GM06990 (cell line): Measurements from ENCODE around the gene TMTC4.
"Not testable (repeated sequence)": the region's sequence is repeated elsewhere in the genome, so short reads cannot be mapped to it uniquely, and the experiment has no call there.

Experiments
- DNase-seq: peaks from one replicate; pipeline ENCODE4 v3.0.0-alpha.2; 2011; ENCODE audit not compliant: insufficient read length; ENCODE audit errors: extremely low read depth
- H3K27me3 ChIP-seq: replicated peaks from 2 replicates; pipeline ENCODE4 v1.6.0; 2011; ENCODE audit warnings: low read length; ENCODE audit not compliant: control insufficient read depth, insufficient read depth
- H3K36me3 ChIP-seq: 2 replicates; pipeline ENCODE4 v1.5.1; 2011; ENCODE audit warnings: low read length; ENCODE audit not compliant: control insufficient read depth, insufficient read depth
- H3K4me3 ChIP-seq: replicated peaks from 2 replicates; pipeline ENCODE4 v1.5.1; 2011; ENCODE audit warnings: low read depth, mild to moderate bottlenecking, control low read depth, low read length
- CTCF ChIP-seq: IDR thresholded peaks from 2 replicates; pipeline ENCODE4 v1.5.1; 2011; ENCODE audit warnings: low read length, control low read depth, mild to moderate bottlenecking, inconsistent platforms; ENCODE audit not compliant: insufficient read depth, poor library complexity, severe bottlenecking

The TMTC4 gene

GRCh38 chr13:100580045-100580444 is 94.5 kb downstream of the TMTC4 start:
- Histone ChIP-seq H3K27me3 (no peaks in the 10 kb centered on the region), H3K36me3 (no peaks in the 10 kb centered on the region), H3K4me3 (no peak overlapping the region)
- no peak for TF ChIP-seq CTCF
- DNase-seq: no peak

GRCh38 chr13:100577239-100577638 is 97.4 kb downstream of the TMTC4 start:
- H3K36me3 ChIP-seq, H3K27me3 ChIP-seq, H3K4me3 ChIP-seq, DNase-seq: not testable (repeated sequence)

GRCh38 chr13:100573121-100573520 is 101.5 kb downstream of the TMTC4 start:
- Histone ChIP-seq H3K36me3 (no peaks in the 10 kb centered on the region), H3K27me3 (no peaks in the 10 kb centered on the region), H3K4me3 (no peak overlapping the region)
- peak; percentile 83 for TF ChIP-seq CTCF
- no peak for DNase-seq

- DNase-seq: no peak
- Histone ChIP-seq H3K36me3 (no peaks in the 10 kb centered on the region), H3K27me3 (no peaks in the 10 kb centered on the region), H3K4me3 (no peak overlapping the region)
- TF ChIP-seq CTCF: no peak
Observed at GRCh38 chr13:100566543-100566942, 108.1 kb downstream of the TMTC4 start.

GRCh38 chr13:100565286-100565685 is 109.3 kb downstream of the TMTC4 start:
- no peak for DNase-seq
- H3K4me3 ChIP-seq: no peak overlapping the region
- no peaks in the 10 kb centered on the region for H3K36me3 ChIP-seq
- no peak for TF ChIP-seq CTCF
- no peaks in the 10 kb centered on the region for H3K27me3 ChIP-seq

GRCh38 chr13:100564444-100565223 is 110.0 kb downstream of the TMTC4 start:
- no peak for TF ChIP-seq CTCF
- Histone ChIP-seq H3K36me3 (no peaks in the 10 kb centered on the region), H3K27me3 (no peaks in the 10 kb centered on the region), H3K4me3 (no peak overlapping the region)
- no peak for DNase-seq
